ENCODE measurements around the gene CSMD2.

The CSMD2 gene

DNA sequence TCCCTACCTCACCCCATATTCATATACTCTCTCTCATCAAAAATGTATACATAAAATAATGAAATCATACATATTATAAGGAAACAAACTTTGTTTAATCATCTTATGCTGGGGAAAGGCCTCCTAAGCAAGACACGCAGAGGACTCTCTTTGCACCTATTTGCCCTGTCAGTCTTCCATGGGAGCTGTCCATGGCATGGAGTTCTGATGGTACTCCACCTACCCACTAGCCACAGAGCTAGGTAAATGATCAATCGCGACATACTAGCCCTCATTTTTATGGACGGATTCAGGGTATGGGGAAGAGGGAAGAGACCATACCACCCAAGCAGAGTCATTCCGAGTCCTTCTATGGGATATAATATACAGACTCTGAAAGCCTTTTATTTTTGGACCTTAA is 131.0 kb downstream of the CSMD2 start:
- TF ChIP-seq ESRRG (CRISPR knock-in tag; IDR thresholded peaks at IDR 0.05) (no peak), CREB5 (CRISPR knock-in tag; IDR thresholded peaks at IDR 0.05; ENCODE audit: low read depth) (no peak)

GRCh38 chr1:34029954-34030353 is 135.1 kb downstream of the CSMD2 start:
- no peak for TF ChIP-seq ZFP30 (CRISPR knock-in tag; IDR thresholded peaks at IDR 0.05)
- no peak for TF ChIP-seq ZNF8 (CRISPR knock-in tag; IDR thresholded peaks at IDR 0.05)
- TF ChIP-seq TOX (CRISPR knock-in tag; IDR thresholded peaks at IDR 0.05; ENCODE audit: borderline replicate concordance): no peak
- no peak for TF ChIP-seq CREB5 (CRISPR knock-in tag; IDR thresholded peaks at IDR 0.05; ENCODE audit: low read depth)
- TF ChIP-seq ZNF565 (CRISPR knock-in tag; conservative IDR thresholded peaks at IDR 0.05; ENCODE audit: low read depth): no peak
- ATAC-seq: no peak

More for the DNA sequence above, 131.0 kb downstream of the CSMD2 start:
- no peak for ATAC-seq

GRCh38 chr1:34029515-34029914 is 135.5 kb downstream of the CSMD2 start:
- no peak for ATAC-seq
- TF ChIP-seq CSDC2 (CRISPR knock-in tag; IDR thresholded peaks at IDR 0.05): no peak
- TF ChIP-seq TSHZ2 (CRISPR knock-in tag; IDR thresholded peaks at IDR 0.05): no peak
- no peak for TF ChIP-seq POU6F1 (CRISPR knock-in tag; IDR thresholded peaks at IDR 0.05; ENCODE audit: borderline replicate concordance, low read depth)
- TF ChIP-seq ZNF70 (CRISPR knock-in tag; IDR thresholded peaks at IDR 0.05): no peak
- no peak for TF ChIP-seq GLIS3 (CRISPR knock-in tag; IDR thresholded peaks at IDR 0.05)
- TF ChIP-seq ZFP30 (CRISPR knock-in tag; IDR thresholded peaks at IDR 0.05): no peak
- no peak for TF ChIP-seq ZNF565 (CRISPR knock-in tag; conservative IDR thresholded peaks at IDR 0.05; ENCODE audit: low read depth)

DNA sequence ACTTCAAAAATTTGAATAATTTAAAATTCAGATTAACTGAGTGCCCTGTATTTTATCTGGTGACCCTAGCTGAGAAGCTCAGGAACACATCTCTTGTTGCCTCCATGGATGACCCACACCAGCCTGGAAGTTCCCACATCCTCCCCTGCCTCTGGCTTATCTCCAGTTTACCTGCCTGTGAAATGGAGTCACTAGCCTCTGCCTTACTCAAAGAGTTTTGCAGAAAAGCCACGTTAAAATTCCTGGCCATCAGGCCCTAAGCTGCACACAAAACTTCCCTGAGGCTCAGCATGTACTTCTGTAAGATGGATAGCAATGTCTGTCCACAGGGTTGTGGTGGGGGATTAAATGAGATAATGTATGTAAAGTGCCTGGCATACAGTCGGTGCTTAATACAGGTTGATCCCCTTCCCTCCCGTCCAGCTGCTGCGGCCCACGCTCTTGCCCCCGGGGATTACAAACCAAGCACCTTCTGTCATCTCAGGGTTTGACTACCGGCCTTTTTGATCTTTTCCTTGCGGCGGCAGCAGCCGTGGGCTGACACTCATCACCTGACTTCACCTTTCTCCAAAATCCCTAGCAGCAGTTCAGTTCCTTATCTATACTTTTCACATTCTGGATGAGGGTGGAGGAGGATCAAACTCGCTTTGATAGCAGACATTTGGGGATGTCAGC is 136.5 kb downstream of the CSMD2 start:
- no peak for ATAC-seq
- TF ChIP-seq ZC3H10 (CRISPR knock-in tag; IDR thresholded peaks at IDR 0.05): no peak
- no peak for TF ChIP-seq CSDC2 (CRISPR knock-in tag; IDR thresholded peaks at IDR 0.05)
- TF ChIP-seq ZFP30 (CRISPR knock-in tag; IDR thresholded peaks at IDR 0.05): no peak
- no peak for TF ChIP-seq ESRRG (CRISPR knock-in tag; IDR thresholded peaks at IDR 0.05)
- no peak for TF ChIP-seq TCF4 (CRISPR knock-in tag; IDR thresholded peaks at IDR 0.05; ENCODE audit: borderline replicate concordance)
- TF ChIP-seq TSHZ2 (CRISPR knock-in tag; IDR thresholded peaks at IDR 0.05): no peak
- TF ChIP-seq PPARA (CRISPR knock-in tag; IDR thresholded peaks at IDR 0.05; ENCODE audit: borderline replicate concordance): no peak
- no peak for TF ChIP-seq OSR1 (CRISPR knock-in tag; IDR thresholded peaks at IDR 0.05)
- TF ChIP-seq, protein P1, sequence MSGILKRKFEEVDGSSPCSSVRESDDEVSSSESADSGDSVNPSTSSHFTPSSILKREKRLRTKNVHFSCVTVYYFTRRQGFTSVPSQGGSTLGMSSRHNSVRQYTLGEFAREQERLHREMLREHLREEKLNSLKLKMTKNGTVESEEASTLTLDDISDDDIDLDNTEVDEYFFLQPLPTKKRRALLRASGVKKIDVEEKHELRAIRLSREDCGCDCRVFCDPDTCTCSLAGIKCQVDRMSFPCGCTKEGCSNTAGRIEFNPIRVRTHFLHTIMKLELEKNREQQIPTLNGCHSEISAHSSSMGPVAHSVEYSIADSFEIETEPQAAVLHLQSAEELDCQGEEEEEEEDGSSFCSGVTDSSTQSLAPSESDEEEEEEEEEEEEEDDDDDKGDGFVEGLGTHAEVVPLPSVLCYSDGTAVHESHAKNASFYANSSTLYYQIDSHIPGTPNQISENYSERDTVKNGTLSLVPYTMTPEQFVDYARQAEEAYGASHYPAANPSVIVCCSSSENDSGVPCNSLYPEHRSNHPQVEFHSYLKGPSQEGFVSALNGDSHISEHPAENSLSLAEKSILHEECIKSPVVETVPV (CRISPR knock-in tag; IDR thresholded peaks at IDR 0.05): no peak
- TF ChIP-seq ZFP3 (CRISPR knock-in tag; IDR thresholded peaks at IDR 0.05): no peak
- TF ChIP-seq POU6F1 (CRISPR knock-in tag; IDR thresholded peaks at IDR 0.05; ENCODE audit: borderline replicate concordance, low read depth): no peak
- TF ChIP-seq ARNTL (CRISPR knock-in tag; IDR thresholded peaks at IDR 0.05; ENCODE audit: borderline replicate concordance, low read depth): no peak
- TF ChIP-seq ZNF565 (CRISPR knock-in tag; conservative IDR thresholded peaks at IDR 0.05; ENCODE audit: low read depth): no peak
- TF ChIP-seq RARB (CRISPR knock-in tag; IDR thresholded peaks at IDR 0.05): no peak
- no peak for TF ChIP-seq SNAI2 (CRISPR knock-in tag; IDR thresholded peaks at IDR 0.05)
- TF ChIP-seq CREB5 (CRISPR knock-in tag; IDR thresholded peaks at IDR 0.05; ENCODE audit: low read depth): no peak
- TF ChIP-seq TOX (CRISPR knock-in tag; IDR thresholded peaks at IDR 0.05; ENCODE audit: borderline replicate concordance): no peak

Measured in SK-N-SH treated with all-trans-retinoic acid at 6 μM for 48 hours (cell line).